Keratinocyte (primary cell): ENCODE results near the gene NDUFA13.

Experiments
- CTCF ChIP-seq, 3 experiments: IDR thresholded peaks in 1 of 3; conservative IDR thresholded peaks in 1 of 3; optimal IDR thresholded peaks in 1 of 3; 2 replicates in 2 of 3; 3 replicates in 1 of 3; pipeline versions ENCODE3 to v1.5.1; 2011; ENCODE audit warnings: low read length in 3 of 3, mild to moderate bottlenecking in 3 of 3, moderate library complexity in 2 of 3, control low read depth in 1 of 3, inconsistent platforms in 1 of 3; ENCODE audit not compliant: insufficient read depth in 2 of 3; ENCODE audit errors: extremely low read depth in 1 of 3
- EZH2 ChIP-seq: IDR thresholded peaks from one replicate; pipeline ENCODE4 v1.6.1; 2012; ENCODE audit warnings: inconsistent platforms, mild to moderate bottlenecking, low read length, moderate library complexity

DNA sequence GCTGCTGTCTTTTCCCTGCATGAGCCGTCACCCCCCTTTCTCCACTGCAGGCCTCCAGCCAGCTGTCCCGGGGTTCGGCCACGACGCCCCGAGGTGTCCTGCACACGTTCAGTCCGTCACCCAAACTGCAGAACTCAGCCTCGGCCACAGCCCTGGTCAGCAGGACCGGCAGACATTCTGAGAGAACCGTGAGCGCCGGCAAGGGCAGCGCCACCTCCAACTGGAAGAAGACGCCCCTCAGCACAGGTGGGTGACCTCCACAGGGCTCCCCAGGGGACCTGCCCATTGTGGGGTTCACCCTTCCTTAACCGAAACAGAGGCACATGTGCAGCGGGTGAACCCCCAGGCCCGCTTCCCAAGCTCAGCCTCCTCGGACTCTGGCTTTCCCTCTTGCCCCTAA, 13.7 kb upstream of the NDUFA13 start:
- TF ChIP-seq CTCF (optimal IDR thresholded peaks at IDR 0.05 in 1 of 3, IDR thresholded peaks at IDR 0.05 in 1 of 3, conservative IDR thresholded peaks at IDR 0.05 in 1 of 3; ENCODE audit: extremely low read depth in 1 of 3, insufficient read depth in 2 of 3, low read length in 3 of 3): no peak
- no peak for TF ChIP-seq EZH2
